GM19099 (cell line): Measurements from ENCODE around the gene MYO9A.

Source experiments
- POLR2A ChIP-seq: IDR thresholded peaks from 3 replicates; pipeline ENCODE4 v1.6.1; 2011; ENCODE audit warnings: low read depth; ENCODE audit not compliant: insufficient read length; ENCODE audit errors: extremely low read depth

MYO9A gene

DNA sequence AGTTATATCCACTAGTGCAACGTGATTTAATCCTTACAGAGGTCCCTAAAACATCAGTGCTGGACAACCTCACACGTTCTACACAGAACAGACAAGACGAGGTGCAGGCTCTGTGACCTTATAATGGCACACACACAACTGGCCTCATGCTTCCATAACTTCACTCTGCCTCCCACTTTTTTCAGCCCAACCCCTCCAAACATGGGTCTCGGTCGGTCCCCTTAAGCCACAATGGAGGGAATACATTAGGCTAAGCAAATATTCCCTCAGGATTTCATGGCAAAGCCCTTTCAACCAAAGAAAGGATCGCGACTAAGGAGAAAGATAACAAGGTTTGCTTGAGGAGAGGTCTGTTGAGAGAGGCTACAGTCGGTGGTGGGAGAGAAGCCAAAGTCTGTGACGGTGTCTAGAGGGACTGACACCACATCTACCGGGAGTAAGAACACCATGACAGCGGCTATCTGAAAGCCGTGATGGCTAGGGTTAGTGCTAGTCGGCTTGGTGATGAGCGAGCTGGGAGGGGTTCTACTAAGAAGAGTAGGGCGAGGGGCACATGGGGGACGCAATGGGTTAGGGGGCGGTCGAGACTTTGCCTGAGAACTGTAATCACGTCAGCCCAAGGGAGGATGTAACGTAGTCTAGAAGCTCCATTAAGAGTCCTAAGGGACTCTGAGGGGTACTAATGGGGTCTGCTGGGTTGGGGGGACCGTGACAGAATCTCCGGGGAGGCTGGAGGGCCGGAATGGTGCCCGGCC is 1.0 kb downstream of the MYO9A start:
- no peak for TF ChIP-seq POLR2A

DNA sequence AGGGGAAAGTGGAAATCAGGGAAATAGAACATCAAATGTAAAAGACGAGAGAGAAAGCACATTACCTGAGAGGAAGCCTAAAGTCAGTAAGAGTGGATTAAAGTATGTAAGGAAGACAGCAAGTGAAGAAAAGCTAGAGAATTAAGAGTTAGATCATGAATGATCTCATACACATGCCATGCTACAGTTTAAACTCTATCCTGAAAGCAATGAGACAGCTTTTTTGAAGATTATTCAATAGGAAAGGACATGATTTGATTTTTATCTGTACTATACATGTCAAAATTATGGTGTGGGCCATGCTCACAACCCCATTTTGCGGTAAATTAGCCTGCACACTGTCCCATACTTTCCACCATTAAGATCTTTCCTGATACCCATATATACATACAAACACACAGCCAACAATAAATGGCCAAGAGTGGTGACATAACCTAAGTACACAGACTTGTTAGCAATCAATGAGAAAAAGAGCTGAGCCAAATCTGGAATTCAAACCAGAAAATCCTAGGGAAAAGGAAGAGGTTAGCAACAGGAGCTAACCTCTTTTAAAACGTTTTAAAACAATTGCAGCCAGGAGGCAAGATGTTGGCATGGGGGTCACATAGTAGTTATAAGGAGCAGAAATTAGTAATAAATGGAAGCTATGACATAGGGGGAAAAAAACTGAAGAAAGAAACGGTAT is 4.5 kb downstream of the MYO9A start:
- no peak for TF ChIP-seq POLR2A

GRCh38 chr15:72112805-72113204 is 5.1 kb downstream of the MYO9A start:
- no peak for TF ChIP-seq POLR2A

DNA sequence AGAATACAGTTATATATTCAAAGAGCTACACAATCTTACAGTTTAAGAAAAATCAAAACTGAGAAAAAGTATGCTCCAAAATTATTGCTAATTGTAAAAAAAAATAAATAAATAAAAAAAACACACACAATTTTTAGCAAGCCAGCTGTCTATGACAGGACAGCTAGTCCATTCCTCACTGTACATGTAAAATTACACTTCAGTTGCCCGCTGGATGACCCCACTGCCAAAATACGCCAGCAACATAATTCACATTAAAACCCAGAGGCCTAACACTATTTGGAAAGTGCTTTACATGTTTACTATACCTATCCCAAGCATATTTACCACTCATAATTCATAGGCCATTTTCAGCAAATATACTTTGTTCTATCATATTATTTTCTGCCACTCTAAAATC is 5.8 kb downstream of the MYO9A start:
- TF ChIP-seq POLR2A: no peak

DNA sequence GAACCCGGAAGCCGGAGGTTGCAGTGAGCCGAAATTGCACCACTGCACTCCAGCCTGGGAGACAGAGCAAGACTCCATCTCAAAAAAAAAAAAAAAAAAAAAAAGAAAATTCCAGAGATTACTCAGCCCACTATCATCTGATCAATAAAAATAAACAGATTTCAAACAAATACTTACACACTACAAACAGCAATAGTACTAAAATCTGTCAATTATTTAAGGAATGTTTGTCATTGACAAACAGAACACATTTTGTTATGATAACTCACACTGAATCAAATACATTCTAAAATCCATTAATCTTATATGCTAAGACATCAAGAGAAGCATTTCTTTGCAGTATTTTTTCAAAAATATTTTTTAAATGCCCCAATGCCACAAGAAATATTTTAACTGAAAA is 7.6 kb downstream of the MYO9A start:
- TF ChIP-seq POLR2A: no peak

DNA sequence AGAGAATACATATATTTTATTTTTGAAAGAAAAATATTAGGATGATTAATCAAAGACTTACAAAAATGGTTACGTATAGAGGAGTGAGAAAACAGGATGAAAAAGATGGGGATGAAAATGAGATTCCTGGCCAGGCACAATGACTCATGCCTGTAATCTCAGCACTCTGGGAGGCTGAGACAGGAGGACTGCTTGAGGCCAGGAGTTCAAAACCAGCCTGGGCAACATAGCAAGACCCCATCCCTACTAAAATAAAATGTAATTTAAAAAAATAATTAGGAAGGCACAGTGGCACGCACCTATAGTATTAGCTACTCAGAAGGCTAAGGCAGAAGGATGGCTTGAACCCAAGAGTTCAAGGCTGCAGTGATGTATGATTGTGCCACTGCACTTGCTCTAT is 11.9 kb downstream of the MYO9A start:
- TF ChIP-seq POLR2A: no peak

DNA sequence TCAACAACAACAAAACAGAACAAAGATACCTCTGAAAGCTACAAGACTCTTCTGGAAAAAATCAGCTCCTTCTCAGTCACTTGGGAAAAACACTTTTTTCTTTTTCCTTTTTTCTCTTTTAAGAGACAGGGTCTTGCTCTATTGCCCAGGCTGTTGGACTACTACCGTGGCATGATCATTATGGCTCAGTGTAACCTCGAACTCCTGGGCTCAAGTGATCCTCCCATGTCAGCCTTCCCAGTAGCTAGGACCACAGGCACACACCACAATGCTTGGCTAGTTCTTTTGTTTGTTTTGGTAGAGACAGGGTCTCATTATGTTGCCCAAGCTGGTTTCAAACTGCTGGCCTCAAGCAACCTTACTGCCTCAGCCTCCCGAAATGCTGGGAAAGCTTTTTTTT is 12.8 kb downstream of the MYO9A start:
- TF ChIP-seq POLR2A: no peak

DNA sequence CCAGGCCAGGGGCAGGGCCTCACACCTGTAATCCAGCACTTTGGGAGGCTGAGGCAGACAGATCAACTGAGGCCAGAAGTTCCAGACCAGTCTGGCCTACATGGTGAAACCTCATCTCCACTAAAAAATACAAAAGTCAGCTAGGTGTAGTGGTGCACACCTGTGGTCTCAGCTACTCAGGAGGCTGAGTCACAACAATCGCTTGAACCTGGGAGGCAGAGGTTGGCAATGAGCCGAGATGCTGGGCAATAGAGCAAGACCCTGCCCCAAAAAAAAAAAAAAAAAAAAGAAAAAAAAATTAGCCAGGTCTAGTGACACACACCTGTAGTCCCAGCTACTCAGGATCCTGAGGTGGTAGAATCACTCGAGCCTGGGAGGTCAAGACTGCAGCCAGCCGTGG is 18.8 kb downstream of the MYO9A start:
- TF ChIP-seq POLR2A: no peak

- no peak for TF ChIP-seq POLR2A
These were observed 19.9 kb downstream of the MYO9A start for GRCh38 chr15:72098040-72098439.

DNA sequence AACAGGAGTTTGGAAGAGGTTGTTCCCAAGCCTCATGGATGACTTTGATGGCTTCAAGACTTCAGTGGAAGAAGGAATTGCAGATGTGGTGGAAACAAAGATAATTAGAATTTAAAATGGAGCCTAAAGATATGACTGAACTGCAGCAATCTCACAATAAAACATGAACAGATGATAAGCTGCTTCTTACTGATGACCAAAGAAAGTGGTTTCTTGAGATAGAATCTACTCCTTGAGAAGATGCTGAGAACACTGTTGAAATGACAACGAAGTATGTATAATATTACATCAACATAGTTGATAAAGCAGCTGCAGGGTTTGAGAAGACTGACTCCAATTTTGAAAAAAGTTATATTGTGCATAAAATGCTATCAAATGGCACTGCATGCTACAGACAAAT is 21.2 kb downstream of the MYO9A start:
- no peak for TF ChIP-seq POLR2A

DNA sequence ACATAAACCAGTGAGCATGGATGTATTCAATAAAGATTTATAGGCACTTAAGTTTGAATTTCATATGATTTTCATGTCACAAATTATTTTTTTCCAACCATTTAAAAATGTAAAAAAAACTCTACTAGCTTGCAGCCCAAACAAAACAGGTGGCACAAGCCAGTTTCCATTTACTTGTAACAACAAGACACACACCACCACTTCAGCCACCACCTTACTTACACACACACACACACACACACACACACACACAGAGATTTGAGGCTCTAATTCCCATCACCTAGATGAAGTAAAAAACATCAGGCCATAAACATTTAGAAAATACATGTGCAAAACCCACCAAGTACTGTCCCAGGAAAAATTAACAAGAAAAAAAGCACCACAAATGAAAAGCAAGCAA is 25.3 kb downstream of the MYO9A start:
- TF ChIP-seq POLR2A: no peak

DNA sequence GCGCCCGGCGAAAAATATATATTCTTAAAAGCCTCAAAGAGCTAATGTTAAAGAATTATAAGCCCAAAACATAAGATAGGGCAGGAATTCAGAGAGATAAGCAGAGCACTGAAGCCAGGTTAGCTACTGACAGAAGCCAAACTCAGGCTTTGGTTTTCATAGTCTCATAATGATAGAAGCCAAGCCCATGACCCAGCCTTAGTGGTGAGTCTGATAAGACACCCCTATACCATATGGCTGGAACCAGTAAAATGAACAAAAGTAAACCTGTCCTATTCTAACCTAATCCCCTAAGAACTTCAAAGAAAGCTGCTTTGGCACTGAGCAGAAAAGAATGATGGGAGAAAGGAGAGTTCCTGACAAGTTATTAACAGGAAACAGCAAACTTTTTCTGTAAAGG is 25.9 kb downstream of the MYO9A start:
- TF ChIP-seq POLR2A: no peak

DNA sequence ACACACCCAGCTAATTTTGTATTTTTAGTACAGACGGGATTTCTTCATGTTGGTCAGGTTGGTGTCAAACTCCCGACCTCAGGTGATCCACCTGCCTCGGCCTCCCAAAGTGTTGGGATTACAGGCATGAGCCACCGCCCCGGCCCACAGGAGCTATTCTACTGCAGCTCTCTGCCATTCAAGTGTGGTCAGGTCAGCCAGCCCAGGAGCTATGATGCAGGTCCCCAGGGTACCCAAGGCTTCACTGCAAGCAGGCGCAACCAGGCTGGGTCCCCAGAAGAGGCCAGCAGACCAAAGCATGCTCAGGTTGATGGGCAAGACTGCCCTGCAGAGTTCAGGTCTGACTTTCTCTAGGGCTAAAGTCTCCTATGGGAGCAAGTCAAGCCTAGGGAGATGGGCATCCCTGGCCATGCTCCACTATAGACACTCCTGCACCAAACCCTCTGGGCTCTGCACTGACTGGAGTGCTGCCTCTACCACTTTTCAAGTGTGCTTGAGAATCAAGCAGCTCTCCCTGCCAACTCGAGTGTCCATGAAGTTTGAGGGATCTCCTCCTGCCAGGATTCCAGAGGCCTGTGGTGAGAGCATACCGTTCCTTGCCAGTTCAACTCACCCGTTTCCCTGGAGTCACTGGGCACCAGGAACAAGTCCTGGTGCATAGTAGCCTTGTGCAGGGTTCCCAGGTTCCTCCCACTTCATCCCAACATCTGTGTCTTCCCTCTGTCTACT is 30.9 kb downstream of the MYO9A start:
- TF ChIP-seq POLR2A: no peak

DNA sequence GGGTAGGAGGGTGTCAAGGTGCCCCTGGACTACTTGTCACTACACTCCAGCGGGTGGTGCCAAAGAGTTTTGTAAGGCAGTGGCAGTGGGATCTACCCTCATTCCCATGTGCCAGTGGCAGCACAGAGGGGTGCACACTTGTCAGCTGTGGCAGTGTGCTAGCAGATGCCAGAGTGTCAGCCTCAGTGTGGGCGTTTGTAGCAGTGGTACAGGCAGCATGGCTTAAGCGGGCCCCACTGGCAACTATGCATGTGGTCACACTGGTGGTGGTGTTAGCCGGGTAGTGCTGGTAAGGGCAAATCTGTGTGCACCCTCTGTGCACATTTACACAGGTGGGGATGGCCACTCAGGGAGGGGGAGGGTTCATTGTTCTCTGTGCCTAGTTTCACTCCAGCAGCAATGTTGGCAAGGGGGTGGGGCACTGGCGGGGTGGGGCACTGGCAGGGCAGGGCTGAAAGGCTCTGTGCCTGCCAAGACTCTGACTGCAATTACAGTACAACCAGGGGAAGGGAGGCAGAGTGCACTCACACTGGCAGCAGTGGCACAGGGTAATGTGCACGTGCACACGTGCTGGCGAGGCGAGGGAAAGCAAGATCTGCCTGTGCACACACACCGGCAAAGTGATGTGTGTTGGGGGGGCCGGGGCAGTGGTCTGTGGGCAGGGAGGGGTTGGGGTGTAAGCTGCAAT is 31.8 kb downstream of the MYO9A start:
- no peak for TF ChIP-seq POLR2A

DNA sequence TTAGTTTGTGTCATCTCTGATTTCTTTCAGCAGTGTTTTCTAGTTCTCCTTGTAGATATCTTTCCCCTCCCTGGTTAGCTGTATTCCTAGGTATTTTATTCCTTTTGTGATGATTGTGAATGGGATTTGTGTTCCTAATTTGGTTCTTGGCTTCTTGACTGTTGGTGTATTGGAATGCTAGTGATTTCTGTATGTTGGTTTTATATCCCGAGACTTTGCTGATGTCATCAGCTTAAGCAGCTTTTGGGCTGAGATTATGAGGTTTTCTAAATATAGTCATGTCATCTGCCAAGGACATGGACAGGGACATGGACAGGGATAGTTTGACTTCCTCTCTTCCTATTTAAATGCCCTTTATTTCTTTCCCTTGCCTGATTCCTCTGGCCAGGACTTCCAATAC is 35.8 kb downstream of the MYO9A start:
- TF ChIP-seq POLR2A: no peak

DNA sequence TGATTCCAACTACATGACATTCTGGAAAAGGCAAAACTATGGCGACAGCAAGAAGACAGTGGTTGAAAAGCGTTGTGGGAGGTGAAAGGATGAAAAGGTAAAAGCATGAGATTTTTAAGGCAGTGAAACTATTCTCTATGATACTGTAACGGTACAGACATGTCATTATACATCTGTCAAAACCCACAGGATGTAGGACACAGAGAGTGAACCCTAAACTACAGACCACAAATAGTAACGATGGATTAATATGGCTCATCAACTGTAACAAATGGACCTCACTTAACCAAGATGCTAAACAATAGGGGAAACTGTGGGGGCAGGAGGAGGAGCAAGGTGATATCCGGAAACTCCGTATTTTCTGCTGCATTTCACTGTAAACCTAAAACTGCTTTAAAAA is 39.1 kb downstream of the MYO9A start:
- TF ChIP-seq POLR2A: no peak

DNA sequence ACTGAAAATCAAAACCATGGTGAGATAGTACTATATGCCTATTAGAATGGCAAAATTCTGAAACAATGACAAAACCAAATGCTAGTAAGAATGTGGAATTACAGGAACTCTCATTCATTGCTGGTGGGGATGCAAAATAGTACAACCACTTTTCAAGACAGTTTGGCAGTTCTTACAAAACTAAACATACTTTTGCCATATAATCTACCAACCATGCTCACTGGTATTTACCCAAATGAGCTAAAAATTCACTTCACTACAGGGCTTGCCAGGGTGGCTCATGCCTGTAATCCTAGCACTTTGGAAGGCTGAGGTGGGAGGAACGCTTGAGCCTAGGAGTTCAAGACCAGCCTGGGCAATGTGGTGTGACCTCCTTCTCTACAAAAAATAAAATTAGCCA is 40.0 kb downstream of the MYO9A start:
- no peak for TF ChIP-seq POLR2A
